ENCODE measurements around the gene SFMBT2.
"Not testable (repeated sequence)": the region's sequence is repeated elsewhere in the genome, so short reads cannot be mapped to it uniquely, and the experiment has no call there.

The SFMBT2 gene

DNA sequence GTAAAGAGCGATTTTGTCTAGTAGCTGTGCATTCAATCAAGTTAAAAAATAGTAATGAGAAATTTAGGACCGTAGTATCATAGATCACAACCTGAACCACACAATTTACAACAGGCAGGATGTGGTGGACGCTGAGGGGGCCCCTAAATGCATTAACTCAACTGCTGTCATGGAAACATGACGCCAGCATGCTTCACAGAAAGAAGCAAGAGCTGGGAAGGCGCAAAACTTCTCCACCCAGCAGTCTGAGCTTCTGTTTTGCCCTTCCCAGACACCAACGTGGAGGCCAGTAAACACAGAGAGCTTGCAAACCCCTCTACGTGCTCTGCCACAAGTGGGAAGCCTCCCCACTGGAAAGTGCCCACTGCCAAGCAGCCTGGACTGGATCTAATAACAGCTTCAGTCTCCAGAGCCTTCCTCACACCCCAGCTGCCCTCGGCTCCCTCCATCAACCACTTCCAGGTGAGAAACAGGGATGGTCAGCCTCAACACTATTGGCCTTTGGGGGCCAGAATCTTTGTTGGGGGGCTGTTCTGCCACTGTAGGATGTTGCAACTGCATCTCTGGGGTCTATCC is 151.8 kb downstream of the SFMBT2 start:
- DNase-seq: peak; percentile 40

DNA sequence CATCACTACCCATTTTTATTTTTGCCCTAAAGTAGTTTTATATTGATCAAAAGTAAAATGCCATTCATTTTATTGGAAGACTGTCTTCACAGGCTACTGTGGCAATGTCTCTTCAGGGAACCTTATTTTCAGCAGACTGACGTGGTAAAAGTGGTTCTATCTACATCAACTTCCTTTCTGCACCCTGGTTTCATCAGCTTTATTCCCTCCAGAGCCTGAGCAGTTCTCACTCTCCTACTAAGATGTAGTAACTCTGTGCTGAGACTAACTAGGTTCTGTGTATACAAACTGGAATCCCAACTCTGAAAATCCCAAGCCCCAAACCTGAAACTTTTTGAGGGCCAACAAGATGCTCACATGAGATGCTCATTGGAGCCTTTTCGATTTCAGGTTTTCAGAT is 155.3 kb downstream of the SFMBT2 start:
- DNase-seq: no peak

DNA sequence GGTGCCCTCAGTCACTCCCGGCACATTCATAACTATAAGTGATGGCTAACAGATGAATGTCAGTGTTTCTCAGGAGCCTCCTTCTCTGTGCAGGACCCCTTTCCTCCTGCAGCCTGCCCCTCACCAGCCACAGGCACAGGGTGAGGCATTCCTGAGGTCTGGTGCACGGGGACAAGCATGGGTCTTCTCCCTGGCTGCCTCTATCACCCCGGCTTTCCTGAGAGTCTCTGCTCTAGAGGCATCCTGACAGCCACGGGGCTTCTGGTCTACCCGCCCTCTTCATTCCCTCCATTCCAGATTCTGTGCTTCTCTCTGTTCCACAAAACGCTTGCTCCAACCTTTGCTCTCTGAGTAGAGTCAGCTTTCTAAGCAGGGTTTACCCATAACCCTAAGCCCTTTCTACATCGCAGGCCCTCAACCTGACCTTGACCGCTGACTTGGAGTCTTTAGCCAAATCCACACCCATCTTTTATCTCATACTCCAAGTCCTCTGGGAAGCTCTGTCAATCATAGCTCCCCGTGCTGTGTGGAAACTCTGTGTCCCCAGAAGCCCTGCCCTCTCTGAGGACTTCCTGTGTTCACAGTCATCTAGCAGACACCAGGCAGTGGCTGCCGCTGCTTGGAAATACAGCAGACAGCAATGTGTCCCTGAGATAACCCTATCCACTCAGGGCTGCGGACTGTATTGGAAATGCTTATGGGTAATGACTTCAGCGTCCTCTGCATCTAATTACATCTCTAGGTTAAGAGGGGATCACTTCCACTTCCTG is 159.0 kb downstream of the SFMBT2 start:
- no peak for DNase-seq

DNA sequence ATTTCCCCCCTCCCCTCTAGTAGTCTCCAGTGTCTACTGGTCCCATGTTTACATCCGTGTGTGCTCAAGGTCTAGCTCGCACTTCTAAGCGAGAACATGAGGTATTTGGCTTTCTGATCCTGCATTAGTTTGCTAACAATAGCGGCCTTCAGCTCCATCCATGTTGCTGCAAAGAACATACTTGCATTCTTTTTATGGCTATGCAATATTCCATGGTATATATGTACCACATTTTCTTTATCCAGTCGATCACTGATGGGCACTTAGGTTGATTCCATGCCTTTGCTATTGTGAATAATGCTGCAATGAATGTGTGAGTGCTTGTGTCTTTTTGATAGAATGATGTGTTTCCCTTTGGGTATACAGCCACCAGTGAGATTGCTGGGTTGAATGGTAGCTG is 160.6 kb downstream of the SFMBT2 start:
- no peak for DNase-seq

DNA sequence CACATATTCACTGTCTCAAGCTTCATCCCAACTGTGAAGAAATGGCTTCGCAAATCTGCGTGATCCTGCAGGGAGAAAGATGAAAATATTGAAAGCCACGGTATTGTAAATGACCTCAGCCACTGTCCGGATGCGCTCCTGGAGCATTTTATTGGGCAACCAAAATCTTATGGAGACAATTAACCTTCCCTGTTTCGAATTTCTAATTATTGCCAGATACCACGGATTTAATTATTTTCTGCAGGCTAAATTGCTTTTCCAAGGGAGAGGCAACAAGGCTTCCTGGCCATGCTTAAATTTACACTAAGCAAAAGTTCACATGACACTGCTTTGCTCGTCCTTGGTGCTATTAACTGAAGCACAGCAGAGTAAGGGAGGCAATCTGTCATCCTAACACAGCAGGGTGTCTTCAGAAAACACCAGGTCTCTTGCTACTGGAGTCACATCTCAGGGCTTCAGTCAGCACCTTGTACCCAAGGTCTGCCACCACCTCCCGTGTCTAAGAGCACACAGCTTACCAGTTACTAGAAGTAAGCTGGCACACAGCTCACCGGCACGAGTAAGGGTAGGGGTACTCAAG is 162.2 kb downstream of the SFMBT2 start:
- DNase-seq: no peak

DNA sequence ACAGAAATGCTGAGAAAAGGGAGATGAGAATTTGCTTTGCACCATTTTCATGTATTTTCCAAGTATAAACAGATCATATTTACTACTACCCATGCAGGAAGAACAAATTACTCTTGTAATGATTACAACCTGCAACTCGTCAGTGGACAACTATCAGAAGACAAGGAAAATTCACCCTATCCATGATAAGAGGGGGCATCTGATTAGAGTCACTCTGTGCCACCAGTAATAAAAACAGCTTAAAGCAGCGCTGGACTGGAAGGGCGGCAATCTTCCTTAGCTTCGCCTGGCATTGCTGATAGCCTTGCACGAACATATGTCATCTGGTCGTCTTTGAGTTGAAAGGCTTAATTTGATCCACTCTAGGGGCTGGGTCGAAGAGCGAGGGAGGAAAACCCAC is 162.7 kb downstream of the SFMBT2 start:
- DNase-seq: no peak

DNA sequence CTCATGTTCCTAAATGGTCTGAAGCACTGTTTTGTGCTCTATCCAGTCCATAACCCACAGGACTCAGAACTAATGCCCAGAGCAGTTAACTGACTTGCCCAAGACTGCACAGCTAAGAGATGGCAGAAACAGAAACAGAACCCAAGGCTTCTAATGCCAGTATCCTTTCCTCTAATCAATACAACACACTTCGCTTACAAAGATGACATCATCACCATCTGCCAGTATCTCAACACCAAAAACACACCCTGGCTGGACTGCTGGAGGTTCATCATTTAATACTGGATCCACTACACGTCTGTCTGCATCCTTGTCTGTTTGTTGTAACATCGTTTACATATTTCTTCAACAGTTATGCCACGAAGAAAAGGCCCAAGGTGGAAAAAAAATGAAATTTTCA is 165.3 kb downstream of the SFMBT2 start:
- DNase-seq: no peak

DNA sequence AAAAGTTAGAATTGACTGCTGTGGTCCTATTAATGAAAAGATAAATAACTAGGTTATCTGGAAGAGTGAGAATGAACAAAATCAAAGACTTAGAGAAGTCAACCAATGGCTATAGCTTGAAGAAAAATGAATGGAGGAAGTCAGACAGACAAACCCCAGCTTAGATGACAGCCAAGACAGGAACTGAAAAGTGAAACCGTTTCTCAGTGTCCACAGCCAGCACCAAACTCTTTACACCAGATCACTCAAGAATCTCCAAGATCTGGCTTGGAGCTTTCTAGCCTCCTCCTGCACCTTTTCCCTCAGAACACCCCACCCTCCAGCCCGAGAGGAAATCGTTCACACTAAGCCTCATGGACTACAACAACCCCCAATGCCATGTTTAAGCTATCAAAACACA is 167.0 kb downstream of the SFMBT2 start:
- DNase-seq: no peak

DNA sequence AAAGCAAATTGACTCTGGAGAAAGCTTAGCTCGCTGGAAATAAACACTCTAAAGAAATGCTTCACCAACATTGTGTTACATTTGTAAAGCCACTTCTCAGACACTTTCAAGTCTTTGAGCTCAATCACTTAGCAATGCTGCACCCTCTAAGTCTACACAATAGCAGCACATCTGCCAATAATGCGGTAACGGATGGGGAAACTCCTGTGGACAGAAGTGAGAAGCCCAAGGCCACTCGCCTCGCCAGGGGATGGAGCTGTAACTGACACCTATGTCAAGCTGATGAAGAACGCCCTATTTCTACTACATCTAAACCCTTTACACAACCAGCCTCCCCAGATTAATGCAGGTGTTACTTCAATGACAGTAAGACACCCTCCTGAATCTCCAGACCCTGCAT is 167.7 kb downstream of the SFMBT2 start:
- DNase-seq: no peak

DNA sequence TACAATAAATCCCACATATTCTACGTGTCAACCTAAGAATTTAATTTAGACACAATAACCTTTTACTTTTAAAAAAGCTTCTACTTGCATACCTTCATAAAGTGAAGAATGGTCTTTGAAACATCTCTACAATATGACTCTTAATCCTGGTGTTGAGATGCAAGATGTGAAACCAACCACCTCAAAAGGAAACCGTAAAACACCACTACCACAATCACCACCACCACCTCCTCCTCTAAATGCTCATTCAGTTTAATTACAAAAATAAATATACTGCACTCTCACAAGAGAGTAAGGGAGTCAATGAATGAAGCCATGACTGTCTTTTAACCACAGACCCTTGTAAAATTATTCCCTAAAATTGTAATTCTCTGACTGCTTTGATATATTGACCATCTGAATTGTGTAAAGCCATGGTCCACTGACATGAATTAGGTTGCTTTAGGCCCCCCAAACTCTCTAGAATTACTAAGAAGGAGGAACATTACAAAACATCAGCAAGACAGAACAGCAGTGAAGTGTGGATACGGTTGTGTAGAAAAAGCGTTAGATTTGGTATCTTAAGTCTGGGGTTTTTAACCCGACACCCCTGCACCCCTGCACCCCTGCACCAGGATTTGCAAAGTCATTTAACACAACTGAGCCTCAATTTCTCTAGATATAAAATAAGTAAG is 171.4 kb downstream of the SFMBT2 start:
- no peak for DNase-seq

DNA sequence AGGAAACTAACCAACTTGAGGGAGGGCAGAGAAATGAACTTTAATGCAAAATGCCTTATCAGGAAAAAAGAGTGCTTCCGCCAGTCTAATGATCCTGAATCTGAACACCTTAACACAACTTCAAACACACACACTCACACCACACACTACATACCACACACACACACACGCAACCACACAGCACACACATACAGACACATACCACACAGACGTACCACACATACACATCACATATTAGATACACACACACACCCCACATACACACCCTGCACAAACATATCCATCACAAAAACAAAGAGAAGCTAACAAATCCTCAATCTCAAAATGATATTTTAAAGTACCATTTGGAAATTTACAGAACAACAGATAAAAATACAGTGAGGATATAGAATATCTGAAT is 175.5 kb downstream of the SFMBT2 start:
- no peak for DNase-seq

DNA sequence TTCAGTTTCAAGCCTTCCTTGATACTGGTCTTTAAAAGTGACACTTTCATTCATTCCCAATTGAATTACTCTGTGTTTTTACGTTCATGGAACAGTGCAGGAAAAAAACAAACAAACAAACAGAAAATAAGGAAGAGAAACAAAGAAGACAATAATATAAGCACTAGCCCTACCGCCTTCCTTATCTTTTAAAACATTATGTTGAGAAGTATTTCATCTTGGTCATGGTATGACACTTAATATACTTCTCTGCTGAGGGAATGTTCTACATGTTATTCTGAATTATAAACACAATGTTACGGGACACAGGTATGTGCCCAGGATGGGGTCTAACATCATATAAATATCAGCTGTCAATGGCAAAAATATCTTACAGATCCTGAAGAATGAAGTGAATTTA is 176.7 kb downstream of the SFMBT2 start:
- no peak for DNase-seq

DNA sequence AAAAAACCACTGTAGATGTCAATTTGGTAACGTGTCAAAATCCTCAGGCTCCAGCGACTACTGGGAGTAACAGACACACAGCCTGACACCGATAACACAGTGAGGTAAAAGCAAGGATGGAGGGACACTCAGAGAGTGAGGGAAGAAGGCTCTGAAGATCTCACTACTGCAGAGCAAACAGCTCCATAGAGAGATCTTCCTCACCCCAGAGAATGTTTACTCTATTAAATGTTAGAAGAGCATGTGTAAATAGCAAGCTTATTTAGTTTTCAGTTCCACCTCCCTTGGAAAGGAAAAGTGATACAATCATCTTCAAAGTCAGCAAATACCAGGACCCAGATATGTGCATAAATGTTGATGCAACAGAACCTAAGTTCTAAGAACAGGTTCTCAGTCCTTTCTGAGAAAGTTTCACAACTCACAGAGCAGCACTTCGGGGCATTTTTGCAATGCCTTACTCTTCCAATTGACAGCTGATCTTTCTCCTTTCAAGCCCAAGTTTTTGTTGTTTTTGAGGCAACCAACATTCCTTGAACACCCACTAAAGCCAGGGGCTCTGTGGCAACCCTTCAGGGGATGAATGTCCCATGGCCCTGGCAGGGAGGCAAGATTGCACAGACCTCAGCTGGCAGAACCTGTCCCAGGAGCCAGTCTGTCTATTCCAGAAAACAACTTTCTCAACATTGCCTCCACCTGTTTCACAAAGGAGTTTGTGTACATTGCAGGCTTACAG is 177.4 kb downstream of the SFMBT2 start:
- no peak for DNase-seq

DNA sequence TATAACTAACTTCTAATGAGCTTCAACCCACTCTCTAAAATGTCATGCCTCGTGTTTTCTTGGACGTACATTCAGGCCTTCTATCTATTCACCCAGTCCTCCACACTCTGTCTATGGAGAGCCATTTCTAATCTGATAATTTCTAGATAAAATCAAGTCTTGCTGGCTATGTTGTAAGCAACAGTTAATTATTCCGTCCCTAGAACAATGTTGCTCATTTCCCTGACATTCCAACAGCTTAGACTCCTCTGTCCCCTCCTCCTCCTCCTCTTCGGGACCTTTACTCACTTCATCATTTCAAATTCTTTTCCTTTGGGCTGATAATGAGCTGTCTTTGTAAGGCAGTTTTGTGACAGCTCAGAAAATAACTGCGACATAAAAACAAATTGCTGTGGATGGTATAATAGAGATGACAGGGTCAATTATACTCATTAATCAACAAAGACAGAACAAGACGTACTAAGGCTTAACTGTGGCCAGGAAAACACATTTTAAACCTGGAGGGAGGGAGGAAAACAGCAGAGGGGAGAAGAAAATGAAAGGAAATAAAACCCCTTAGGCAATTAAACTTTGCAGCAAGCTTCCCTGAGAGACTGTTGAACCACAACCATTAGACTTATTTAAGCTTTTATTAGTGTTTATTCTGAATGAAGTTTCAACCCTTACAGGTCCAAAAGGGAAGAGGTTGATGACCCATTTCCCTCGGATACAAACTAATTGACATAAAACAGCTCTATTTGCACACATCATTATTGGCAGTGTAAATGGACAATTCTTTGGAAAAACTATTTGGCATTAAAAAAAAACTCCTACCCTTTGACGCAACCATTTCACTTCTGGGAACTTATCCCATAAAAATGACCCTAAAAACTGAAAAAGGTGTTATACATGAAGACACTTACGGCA is 179.1 kb downstream of the SFMBT2 start:
- DNase-seq: peak; percentile 5

DNA sequence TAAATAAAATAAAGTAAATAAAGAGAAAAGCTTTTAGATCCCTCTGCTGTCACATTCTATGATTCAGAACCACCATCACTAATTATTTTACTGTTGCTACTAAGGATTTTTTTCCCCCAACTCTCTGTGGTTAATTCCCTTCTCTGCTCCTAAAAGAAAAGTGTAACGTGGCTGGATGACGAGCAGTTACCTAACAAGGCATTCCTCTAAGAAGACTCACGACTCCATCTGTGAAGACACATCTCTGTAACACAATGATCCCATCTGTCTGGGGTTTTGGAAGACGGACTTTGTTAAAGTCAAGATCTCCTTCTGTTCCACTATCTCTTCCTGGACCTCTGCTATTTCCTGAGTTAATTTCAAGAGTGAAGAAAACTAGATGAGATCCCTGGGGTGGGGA is 179.9 kb downstream of the SFMBT2 start:
- peak; percentile 55 for DNase-seq

DNA sequence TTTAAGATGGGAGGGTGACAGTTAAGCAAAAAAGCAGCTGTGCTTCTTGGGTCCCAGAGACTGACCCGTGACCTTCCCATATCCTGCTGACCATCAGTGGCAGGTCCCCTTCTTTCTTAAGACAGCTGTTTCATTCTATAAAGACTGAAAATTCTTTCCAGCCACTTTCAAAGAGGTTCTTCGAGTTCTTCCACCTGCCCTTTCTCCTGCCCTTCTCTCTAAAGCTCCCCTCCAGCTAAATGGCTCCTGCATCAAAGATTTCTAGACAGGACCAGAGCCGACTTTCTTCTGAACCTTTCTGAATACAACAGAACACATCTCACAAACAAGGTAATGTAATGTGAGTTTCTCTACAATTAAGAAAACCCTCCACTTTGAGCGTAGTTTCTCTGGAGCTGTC is 180.8 kb downstream of the SFMBT2 start:
- no peak for DNase-seq

DNA sequence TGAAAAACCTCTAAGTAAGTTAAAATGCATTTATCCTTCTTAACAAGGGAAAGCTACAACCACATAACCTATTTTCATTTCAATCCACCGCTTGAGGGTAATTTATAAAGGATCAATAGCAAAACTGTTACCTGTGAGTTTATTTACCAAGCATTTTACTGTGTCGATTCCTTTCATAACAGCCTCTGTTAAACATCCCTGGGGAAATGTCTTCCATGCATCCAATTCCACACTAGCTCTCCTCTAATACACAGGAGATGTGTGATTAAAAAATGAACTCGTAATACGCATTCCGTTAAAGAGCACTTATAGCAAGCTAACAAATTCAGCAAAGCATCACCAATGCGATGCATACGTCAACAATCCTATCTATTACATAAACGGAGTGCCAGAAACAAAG is 185.7 kb downstream of the SFMBT2 start:
- DNase-seq: no peak

DNA sequence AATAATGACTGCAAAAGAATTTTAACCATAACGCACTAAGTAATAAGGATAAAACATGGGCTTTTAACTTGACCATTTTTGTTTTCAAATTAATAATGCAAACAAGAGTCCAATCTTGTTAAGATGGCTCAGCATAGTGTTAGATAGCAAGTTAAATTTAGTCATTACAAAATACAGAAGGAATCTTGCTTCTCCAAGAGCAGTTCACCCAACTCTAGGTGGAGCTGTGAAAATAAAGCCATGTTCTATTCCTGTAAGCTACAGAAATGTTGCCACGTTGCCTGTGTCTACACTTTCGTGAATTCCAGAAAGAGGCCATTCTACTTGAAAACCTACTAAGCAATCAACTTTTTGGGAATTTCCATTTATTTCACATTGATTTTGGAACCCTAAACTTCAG is 191.9 kb downstream of the SFMBT2 start:
- DNase-seq: peak; percentile 4

DNA sequence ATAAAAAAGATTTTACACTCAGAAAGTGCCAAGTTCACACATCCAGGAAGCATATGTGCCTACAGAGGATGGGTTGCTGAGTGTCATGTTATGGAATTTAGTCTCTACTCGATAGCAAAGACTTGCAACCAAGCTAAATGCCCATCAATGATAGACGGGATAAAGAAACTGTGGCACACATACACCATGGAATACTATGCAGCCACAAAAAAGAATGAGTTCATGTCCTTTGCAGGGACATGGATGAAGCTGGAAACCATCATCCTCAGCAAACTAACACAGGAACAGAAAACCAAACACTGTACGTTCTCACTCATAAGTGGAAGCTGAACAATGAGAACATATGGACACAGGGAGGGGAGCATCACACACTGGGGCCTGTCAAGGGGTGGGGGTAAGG is 198.1 kb downstream of the SFMBT2 start:
- not testable (repeated sequence) for DNase-seq

DNA sequence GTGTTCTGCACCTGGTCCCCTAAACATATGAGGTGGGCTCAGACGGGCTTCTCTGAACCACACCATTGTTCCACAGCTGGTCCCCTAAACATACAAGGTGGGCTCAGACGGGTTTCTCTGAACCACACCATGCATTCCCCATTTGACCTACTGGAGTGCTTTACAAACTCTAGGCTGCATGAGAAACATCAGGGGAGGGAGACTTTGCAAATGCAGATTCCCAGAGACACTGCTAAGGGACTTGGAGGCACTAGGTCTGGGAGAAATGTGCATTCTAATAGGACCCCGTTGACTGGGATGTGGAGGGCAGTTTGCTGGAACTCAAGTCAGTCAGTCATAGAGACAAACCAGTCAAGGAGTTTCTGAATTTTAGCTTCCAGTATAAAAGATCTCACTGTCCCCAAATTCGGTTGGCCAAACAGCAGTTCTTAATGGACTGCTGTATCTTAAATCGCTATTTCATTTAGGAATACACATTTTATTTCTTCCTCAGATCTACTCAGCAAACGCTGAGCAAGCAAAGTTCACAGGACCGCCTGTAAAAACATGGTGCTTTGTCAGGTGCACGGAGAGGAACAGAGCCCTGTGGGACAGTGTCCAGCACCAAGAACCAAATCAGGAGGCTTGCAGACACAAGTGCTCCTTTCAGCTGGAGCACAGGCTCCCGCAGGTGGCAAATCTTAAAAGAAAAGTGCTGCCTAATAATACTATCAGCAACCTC is 198.8 kb downstream of the SFMBT2 start:
- DNase-seq: no peak

DNA sequence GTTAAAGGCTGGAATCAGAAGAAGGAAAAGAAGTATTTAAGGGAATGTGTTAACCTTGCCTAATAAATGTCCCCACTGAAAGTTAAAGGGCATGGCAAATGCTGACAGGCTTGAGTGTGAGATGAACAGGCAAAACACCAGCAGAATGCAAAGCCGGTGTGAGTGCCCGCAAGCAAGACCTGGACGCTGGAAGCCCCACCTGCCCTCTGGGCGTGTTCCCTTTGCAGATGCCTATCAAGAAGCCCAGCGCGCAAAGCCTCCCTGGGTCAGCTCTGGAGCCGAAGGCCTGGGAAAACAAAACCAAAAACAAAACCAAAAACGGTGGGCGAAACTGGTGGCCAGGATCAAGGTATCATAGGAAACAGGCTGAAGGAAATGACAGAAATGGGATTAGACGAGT is 200.3 kb downstream of the SFMBT2 start:
- no peak for DNase-seq

DNA sequence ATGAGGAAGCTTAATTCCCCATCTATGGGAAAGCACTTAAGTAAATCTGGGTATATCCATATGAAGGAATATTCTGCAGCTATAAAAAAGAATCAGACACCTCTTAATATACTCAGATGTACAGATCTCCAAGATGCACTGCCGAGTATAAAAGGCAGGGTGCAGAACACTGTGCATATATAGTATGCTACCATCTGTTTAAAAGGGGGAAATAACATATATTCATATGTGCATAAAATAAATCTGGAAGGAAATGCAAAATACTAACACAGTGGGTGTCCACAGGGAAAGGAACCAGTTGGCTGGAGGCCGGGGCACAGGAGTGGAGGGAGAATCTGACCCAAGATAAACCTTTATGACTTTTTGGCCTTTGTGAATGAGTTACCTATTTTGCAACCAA is 201.4 kb downstream of the SFMBT2 start:
- no peak for DNase-seq

All from fibroblast of skin of right biceps (primary cell).